Breast epithelium (tissue), 4 donors: ENCODE results near the gene DYNC1I1. TPM values are rescaled to one million over a fixed set of nuclear protein-coding genes. Genes with fewer than 3 reads are reported as not detected.

Source experiments
- DNase-seq, 2 donors: peaks; one replicate each; pipeline ENCODE4 v3.0.0-alpha.2; 2019; ENCODE audit warnings: low spot score in 2 of 2
- H3K27ac ChIP-seq, 2 donors: fragments of 200-600 bp; sonication (generic) in 1 of 2; one replicate each; pipeline ENCODE4 v1.5.1; 2016 to 2019; ENCODE audit warnings: mild to moderate bottlenecking in 1 of 2
- H3K27me3 ChIP-seq, 2 donors: fragments of 200-600 bp; sonication (generic) in 1 of 2; one replicate each; pipeline versions ENCODE4 v1.5.1 to v1.6.0; 2017 to 2019; ENCODE audit warnings: control low read depth in 1 of 2, mild to moderate bottlenecking in 1 of 2
- H3K36me3 ChIP-seq: fragments of 200-600 bp; one replicate; pipeline ENCODE4 v1.5.1; 2019
- H3K4me1 ChIP-seq, 2 donors: fragments of 200-600 bp; sonication (generic); one replicate each; pipeline ENCODE4 v1.5.1; 2016 to 2019; ENCODE audit warnings: control low read depth in 1 of 2
- H3K4me3 ChIP-seq, 3 donors: fragments of 200-600 bp; sonication (generic); 1 replicate in 2 of 3; 2 replicates in 1 of 3; pipeline ENCODE4 v1.5.1; 2016 to 2019; ENCODE audit warnings: mild to moderate bottlenecking in 3 of 3, moderate library complexity in 2 of 3
- H3K9me3 ChIP-seq, 2 donors: fragments of 200-600 bp; sonication (generic) in 1 of 2; one replicate each; pipeline ENCODE4 v1.5.1; 2016 to 2019; ENCODE audit warnings: control low read depth in 1 of 2
- CTCF ChIP-seq, 3 donors: fragments of 450-650 bp; IDR thresholded peaks; one replicate each; pipeline ENCODE4 v1.5.1; 2016 to 2017; ENCODE audit warnings: antibody characterized with exemption in 3 of 3, mild to moderate bottlenecking in 3 of 3, moderate library complexity in 3 of 3
- POLR2A ChIP-seq: fragments of 450-650 bp; IDR thresholded peaks from one replicate; pipeline ENCODE4 v1.6.1; 2016; ENCODE audit warnings: antibody characterized with exemption, mild to moderate bottlenecking, moderate library complexity
- POLR2AphosphoS5 ChIP-seq, 3 donors: sonication (generic); formaldehyde crosslinking; IDR thresholded peaks; one replicate each; pipeline ENCODE4 v1.6.1; 2017; ENCODE audit warnings: antibody characterized with exemption in 3 of 3
- intact Hi-C: fragments of 100-400 bp; cut with DNase I; formaldehyde crosslinking; loops from one replicate; pipeline ENCODE4 v1.15.1; 2023; ENCODE audit warnings: low total_unique reads
- total RNA-seq, 3 donors: library from RNA; depleted of rRNA; stranded (reverse); fragments of >200 nt; gene quantifications; one replicate each; pipeline ENCODE4 v1.1.0, GENCODE V29; 2016

DYNC1I1 gene
- total RNA-seq, 3 donors from 2014 or later = 5.7 to 7.7 (median 6.6) TPM

DNA sequence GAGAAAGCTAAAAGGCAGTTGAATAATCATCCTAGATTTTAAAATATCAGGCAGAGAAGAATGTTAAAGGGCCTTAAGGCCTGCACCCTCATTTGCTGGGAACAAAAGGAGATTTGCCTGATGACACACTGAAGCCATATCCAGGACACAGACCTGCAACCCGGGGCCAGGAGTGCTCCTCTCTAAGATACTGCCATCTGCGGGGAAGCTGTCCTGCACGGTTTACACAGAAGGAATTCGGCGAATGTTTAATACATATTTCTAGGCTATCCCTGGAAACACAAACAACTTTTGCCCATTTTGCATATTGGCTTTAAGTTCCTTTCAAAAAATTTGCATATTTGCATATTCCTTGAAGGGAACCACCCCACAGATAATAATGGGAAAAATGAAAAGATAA is 52.3 kb downstream of the DYNC1I1 start:
- no peak for TF ChIP-seq POLR2A
- no peak for TF ChIP-seq POLR2AphosphoS5 (IDR thresholded peaks at IDR 0.05)
- no peak for TF ChIP-seq CTCF (IDR thresholded peaks at IDR 0.05)
- no peak overlapping the region for H3K27ac ChIP-seq
- no peaks in the 10 kb centered on the region for H3K4me1 ChIP-seq
- H3K27me3 ChIP-seq = no peaks in the 10 kb centered on the region
- peaks cover 4% of the 10 kb centered on the region for H3K36me3 ChIP-seq
- no peak for DNase-seq
- no peaks in the 10 kb centered on the region for H3K9me3 ChIP-seq
- intact Hi-C loops = no loop called here
- no peak overlapping the region for H3K4me3 ChIP-seq

DNA sequence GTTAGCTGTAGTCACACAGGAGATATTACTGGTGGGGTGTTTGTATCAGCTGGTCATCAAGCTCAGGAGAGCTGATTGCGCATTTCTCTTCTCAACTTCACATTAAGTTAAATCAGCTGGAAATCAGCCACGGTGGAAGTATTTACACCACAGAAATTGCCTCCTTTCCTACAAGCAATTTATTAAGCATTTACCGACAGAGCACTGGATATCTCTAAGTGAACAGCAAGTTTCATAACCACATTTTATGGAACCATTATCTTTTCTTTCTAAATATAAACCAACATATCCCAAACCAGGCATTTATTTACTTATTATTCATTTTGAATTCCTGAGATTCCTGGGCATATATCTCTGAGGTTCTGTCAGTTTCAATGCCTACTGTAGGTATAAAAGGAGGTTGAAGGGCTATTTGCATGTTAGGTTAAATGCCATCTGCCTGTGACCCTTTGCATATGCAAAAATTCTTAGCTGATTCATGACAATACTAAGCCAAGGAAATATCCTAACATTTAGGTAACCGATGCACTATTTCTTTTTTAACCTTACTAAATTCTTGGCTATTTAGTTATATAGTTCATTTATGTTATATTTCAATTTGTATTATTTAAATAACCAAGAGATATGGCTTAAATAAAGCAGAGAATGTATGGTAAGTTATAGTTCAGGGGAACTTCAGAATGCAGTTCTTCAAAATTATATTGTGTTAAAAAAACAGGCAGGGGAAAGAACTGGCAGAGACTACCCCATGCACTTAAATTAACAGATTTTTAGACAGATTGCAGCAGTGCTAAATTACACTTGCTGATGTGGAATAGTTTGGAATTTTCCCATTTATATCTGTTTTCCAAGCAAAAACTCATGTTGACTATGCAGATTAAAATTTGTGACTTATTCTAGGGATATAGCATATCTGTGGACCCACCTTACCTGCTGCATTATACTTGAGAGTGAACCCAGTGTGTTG is 56.8 kb downstream of the DYNC1I1 start:
- intact Hi-C loops = no loop called here
- Histone ChIP-seq H3K9me3 (no peaks in the 10 kb centered on the region), H3K36me3 (no peaks in the 10 kb centered on the region), H3K4me1 (no peaks in the 10 kb centered on the region), H3K27ac (no peak overlapping the region), H3K4me3 (no peak overlapping the region), H3K27me3 (no peaks in the 10 kb centered on the region)
- no peak for TF ChIP-seq POLR2AphosphoS5 (IDR thresholded peaks at IDR 0.05)
- no peak for TF ChIP-seq POLR2A
- TF ChIP-seq CTCF (IDR thresholded peaks at IDR 0.05) = no peak
- no peak for DNase-seq

- Histone ChIP-seq H3K27me3 (no peaks in the 10 kb centered on the region), H3K9me3 (peaks cover 3 to 13% of the 10 kb centered on the region in 2 donors), H3K36me3 (no peaks in the 10 kb centered on the region), H3K4me3 (no peak overlapping the region), H3K4me1 (no peaks in the 10 kb centered on the region), H3K27ac (no peak overlapping the region)
- no peak for TF ChIP-seq CTCF (IDR thresholded peaks at IDR 0.05)
- no peak for TF ChIP-seq POLR2A
- no peak for TF ChIP-seq POLR2AphosphoS5 (IDR thresholded peaks at IDR 0.05)
- DNase-seq = no peak
- intact Hi-C loops = no loop called here
Measured at GRCh38 chr7:95840953-95841950, 68.9 kb downstream of the DYNC1I1 start.

DNA sequence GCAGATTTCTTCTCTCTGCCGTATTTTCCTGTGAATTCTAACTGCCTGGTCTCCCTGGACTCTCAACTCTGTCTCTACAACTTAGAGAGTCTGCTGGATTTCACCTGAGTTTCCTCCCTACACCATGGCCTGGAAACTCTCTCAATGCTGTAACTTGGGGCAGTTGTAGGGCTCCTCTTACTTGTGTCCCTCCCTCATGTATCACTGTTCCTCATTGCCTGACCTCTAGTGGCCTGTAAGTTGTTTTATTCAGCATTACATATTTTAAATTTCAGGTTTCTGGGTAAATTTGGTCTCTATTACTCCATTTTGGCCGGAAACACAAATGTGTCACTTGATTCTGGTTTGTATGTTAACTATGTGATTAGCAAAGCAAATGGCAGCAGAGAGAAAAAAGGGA is 70.9 kb downstream of the DYNC1I1 start:
- intact Hi-C loops = no loop called here
- DNase-seq = no peak
- Histone ChIP-seq H3K27ac (no peak overlapping the region), H3K9me3 (peaks cover 0 to 13% of the 10 kb centered on the region in 2 donors), H3K36me3 (no peaks in the 10 kb centered on the region), H3K27me3 (no peaks in the 10 kb centered on the region), H3K4me1 (no peaks in the 10 kb centered on the region), H3K4me3 (no peak overlapping the region)
- TF ChIP-seq POLR2AphosphoS5 (IDR thresholded peaks at IDR 0.05) (no peak), POLR2A (no peak), CTCF (IDR thresholded peaks at IDR 0.05) (no peak)
